ENCODE data around the gene LTB. TPM values are rescaled to one million over a fixed set of nuclear protein-coding genes. Genes with fewer than 3 reads are reported as not detected.

LTB gene
- total and polyA plus RNA-seq, 12 donors = 0.26 to 10.0 (median 0.65) TPM; not detected in 1

DNA sequence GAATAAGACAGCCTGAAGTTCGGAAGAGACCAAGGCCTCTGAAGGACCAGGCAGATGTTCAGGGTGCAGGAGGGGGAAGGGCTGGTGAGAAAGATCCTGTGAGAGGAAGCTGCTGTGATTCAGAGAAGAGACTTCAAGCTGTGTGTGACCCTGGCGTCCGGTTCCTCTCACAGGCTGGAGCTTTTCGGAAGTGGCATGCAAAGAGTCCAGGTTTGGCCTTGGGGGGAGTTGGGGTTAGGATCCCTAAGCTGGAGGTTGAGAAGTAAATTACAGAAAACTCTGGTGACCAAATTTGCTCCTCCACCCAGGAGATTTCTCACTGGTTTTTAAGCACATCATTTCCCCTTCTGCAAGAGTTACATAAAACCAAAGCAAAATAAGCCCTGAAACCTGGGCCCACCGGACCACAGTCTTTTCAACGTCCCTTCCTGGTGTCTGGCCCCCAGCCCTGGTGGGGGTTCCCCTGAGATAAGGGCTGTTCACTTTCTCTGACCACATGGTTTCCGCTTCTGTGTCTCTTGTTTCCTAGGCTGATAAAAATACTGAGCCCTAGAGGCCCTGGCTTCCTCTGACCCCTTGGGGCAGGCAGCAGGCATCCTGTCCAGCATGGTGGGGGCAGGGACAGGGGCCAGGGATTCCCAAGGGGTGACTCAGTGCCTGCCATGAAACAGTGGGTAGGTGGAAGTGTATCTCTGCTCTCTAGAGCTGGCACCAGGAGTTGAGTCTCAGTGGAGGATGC is 22.1 kb downstream of the LTB start:
- H3K36me3 ChIP-seq = peaks cover 5 to 45% (median 15%) of the 10 kb centered on the region in 9 donors
- peak overlapping the region; percentile 27 to 91 (median 80) for H3K27ac ChIP-seq
- peaks cover 20 to 83% (median 40%) of the 10 kb centered on the region in 9 donors for H3K4me1 ChIP-seq
- ATAC-seq (peak; percentile 82 to 93 (median 87)), DNase-seq (peak; percentile 67 to 85)
- H3K27me3 ChIP-seq = no peaks in the 10 kb centered on the region
- no peaks in the 10 kb centered on the region for H3K9me3 ChIP-seq
- peak overlapping the region in 2 of 10 donors; percentile 2 to 33 for H3K4me3 ChIP-seq
- TF ChIP-seq, protein P1, sequence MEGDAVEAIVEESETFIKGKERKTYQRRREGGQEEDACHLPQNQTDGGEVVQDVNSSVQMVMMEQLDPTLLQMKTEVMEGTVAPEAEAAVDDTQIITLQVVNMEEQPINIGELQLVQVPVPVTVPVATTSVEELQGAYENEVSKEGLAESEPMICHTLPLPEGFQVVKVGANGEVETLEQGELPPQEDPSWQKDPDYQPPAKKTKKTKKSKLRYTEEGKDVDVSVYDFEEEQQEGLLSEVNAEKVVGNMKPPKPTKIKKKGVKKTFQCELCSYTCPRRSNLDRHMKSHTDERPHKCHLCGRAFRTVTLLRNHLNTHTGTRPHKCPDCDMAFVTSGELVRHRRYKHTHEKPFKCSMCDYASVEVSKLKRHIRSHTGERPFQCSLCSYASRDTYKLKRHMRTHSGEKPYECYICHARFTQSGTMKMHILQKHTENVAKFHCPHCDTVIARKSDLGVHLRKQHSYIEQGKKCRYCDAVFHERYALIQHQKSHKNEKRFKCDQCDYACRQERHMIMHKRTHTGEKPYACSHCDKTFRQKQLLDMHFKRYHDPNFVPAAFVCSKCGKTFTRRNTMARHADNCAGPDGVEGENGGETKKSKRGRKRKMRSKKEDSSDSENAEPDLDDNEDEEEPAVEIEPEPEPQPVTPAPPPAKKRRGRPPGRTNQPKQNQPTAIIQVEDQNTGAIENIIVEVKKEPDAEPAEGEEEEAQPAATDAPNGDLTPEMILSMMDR (IDR thresholded peaks at IDR 0.05) = no peak
- 36 to 53% methylated on average over 7 of the region's 7 CpGs for WGBS, 2 donors
- intact Hi-C loops (cut with DNase I) = no loop called here

DNA sequence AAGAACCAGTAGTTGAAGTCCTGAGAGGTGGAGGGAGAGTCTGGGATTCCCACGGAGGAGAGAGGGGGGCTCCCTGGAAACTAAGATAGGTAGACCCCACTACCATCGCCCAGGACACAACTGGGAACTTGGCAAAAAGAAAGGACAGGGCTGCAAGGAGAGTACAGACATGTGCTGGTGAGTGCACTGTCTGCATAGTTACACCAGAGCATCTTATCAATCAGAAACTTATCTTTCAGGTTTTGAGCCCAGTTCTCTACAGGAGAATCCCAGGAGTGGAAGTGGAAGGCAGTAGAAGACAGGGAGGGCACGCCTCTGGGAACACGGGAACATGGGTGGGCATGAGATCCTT is 22.6 kb downstream of the LTB start:
- H3K4me3 ChIP-seq = peak overlapping the region in 1 of 10 donors; percentile 33
- WGBS, 2 donors = 47 to 67% methylated on average over 4 of the region's 4 CpGs
- H3K4me1 ChIP-seq = peaks cover 20 to 83% (median 40%) of the 10 kb centered on the region in 9 donors
- intact Hi-C loops (cut with DNase I) = no loop called here
- ATAC-seq = peak in 2 of 8 donors; percentile 1 to 2
- H3K9me3 ChIP-seq = no peaks in the 10 kb centered on the region
- TF ChIP-seq, protein P1 (IDR thresholded peaks at IDR 0.05) = no peak
- peaks cover 5 to 50% (median 15%) of the 10 kb centered on the region in 9 donors for H3K36me3 ChIP-seq
- H3K27me3 ChIP-seq = no peaks in the 10 kb centered on the region
- no peak for DNase-seq
- H3K27ac ChIP-seq = peak overlapping the region; percentile 27 to 91 (median 80)

DNA sequence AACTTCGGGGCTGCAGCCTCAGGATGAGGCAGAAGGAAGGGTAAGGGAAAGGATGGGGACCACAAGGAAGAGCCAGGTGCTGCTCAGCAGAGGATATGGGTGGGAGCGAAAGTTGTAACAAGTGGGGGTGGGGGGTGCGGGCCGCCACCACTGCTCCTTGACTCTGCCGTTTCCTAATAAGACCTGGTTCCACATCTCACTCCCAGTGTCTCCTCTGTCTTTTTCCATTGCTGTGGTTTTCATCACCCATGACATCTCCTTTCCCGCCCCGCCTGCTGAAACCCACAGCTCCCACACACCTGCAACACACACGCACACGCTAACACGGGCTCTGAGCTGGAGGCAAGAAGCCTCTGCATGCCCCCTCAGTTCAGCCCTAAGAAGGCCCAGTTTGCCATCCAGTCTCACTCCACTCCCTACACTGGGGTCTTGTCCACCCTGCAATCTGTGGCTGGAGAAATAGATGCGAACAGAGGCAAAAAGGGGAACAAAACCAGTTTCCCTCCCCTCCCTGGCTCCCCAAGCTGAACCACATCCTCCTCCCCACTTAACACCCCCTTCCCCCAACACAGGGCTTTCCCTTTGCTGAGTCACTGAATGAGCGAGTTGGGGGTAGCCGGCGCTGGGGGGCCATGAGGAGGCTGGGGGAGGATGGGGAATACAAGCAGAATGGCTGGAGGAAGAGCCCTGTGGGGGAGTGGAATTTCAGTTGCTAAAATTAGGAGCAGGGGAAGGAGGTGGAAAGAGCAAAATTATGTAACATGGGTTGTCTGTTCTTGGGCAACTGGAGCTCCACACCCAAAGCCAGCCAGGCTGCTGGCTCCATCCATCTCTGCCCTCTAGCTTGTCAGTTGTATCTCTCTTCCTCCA is 23.4 kb downstream of the LTB start:
- TF ChIP-seq, protein P1 (IDR thresholded peaks at IDR 0.05) = no peak
- ATAC-seq (peak; percentile 23 to 59 (median 54)), DNase-seq (no peak)
- peaks cover 20 to 81% (median 40%) of the 10 kb centered on the region in 9 donors for H3K4me1 ChIP-seq
- H3K9me3 ChIP-seq = no peaks in the 10 kb centered on the region
- intact Hi-C loops (cut with DNase I) = no loop called here
- H3K27ac ChIP-seq = peak overlapping the region; percentile 27 to 91 (median 80)
- no peaks in the 10 kb centered on the region for H3K27me3 ChIP-seq
- 64 to 68% methylated on average over 14 of the region's 14 CpGs for WGBS, 2 donors
- H3K36me3 ChIP-seq = peaks cover 5 to 57% (median 15%) of the 10 kb centered on the region in 9 donors
- peak overlapping the region in 2 of 10 donors; percentile 12 to 33 for H3K4me3 ChIP-seq

DNA sequence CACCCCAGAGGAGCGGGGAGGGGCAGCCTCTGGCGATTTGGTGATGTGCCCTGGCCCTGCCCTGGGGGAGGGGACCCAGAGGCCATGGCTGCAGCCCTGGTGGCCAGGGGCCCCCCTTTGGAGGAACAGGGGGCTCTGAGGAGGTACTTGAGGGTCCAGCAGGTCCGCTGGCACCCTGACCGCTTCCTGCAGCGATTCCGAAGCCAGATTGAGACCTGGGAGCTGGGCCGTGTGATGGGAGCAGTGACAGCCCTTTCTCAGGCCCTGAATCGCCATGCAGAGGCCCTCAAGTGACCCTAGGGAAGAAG is 24.0 kb downstream of the LTB start:
- H3K4me1 ChIP-seq = peaks cover 20 to 77% (median 40%) of the 10 kb centered on the region in 9 donors
- peak overlapping the region in 3 of 10 donors; percentile 11 to 33 (median 12) for H3K4me3 ChIP-seq
- no peak for DNase-seq
- peak overlapping the region in 9 of 10 donors; percentile 73 to 91 (median 82) for H3K27ac ChIP-seq
- no peak for ATAC-seq
- 75 to 79% methylated on average over 8 of the region's 8 CpGs for WGBS, 2 donors
- TF ChIP-seq, protein P1 (IDR thresholded peaks at IDR 0.05) = no peak
- intact Hi-C loops (cut with DNase I) = no loop called here
- peaks cover 5 to 63% (median 15%) of the 10 kb centered on the region in 9 donors for H3K36me3 ChIP-seq
- no peaks in the 10 kb centered on the region for H3K9me3 ChIP-seq
- H3K27me3 ChIP-seq = no peaks in the 10 kb centered on the region

Data from heart right ventricle (tissue), 16 donors.